B cell (primary cell): ENCODE measurements around the gene UNC79. TPM values are rescaled to one million over a fixed set of nuclear protein-coding genes. Genes with fewer than 3 reads are reported as not detected.

ENCODE experiments used
- ATAC-seq: fragments of 200-7000 bp; cut with Tn5 transposase; one replicate; pipeline ENCODE4 v1.10.0; 2021; ENCODE audit warnings: low read depth, mild to moderate bottlenecking, moderate number of reproducible peaks, moderate library complexity
- CTCF ChIA-PET: fragments of 350-600 bp; sonication (Branson Sonifier 250); formaldehyde crosslinking; loops from one replicate; lab custom pipeline; 2021; ENCODE audit warnings: antibody characterized with exemption, inconsistent platforms; lab: Charles Lee
- POLR2A ChIA-PET: fragments of 350-600 bp; sonication (Branson Sonifier 250); formaldehyde crosslinking; loops from one replicate; lab custom pipeline; 2021; ENCODE audit warnings: antibody characterized with exemption; lab: Charles Lee
- DNase-seq: peaks from one replicate; pipeline ENCODE4 v3.0.0; 2013
- H2AFZ ChIP-seq: 2 replicates; pipeline ENCODE4 v1.6.1; 2012; ENCODE audit warnings: mild to moderate bottlenecking, low read depth, low read length; ENCODE audit not compliant: insufficient read depth, poor library complexity, severe bottlenecking
- H3K27ac ChIP-seq, 2 donors: 1 replicate in 1 of 2; 2 replicates in 1 of 2; pipeline ENCODE4 v1.5.1; 2012 to 2013; ENCODE audit warnings: low read length in 2 of 2, mild to moderate bottlenecking in 2 of 2, moderate library complexity in 1 of 2
- H3K27me3 ChIP-seq, 4 experiments: fragments of 200-600 bp in 1 of 4; sonication (generic) in 1 of 4; replicated peaks in 1 of 4; 1 replicate in 2 of 4; 2 replicates in 2 of 4; pipeline versions ENCODE4 v1.6.1 to v1.7.0; 2013 to 2016; ENCODE audit warnings: low read length in 3 of 4, mild to moderate bottlenecking in 2 of 4, mixed read lengths in 1 of 4, moderate library complexity in 1 of 4; ENCODE audit not compliant: insufficient read depth in 4 of 4, control insufficient read depth in 3 of 4; ENCODE audit errors: control extremely low read depth in 1 of 4
- H3K36me3 ChIP-seq, 2 experiments: replicated peaks in 1 of 2; 1 replicate in 1 of 2; 2 replicates in 1 of 2; pipeline versions ENCODE4 v1.6.1 to v1.7.1; 2013; ENCODE audit warnings: low read length in 1 of 2; ENCODE audit not compliant: insufficient read depth in 2 of 2, control insufficient read depth in 1 of 2; ENCODE audit errors: control extremely low read depth in 1 of 2, extremely low read depth in 1 of 2
- H3K4me1 ChIP-seq, 2 donors: fragments of 200-600 bp in 1 of 2; sonication (generic) in 1 of 2; 1 replicate in 1 of 2; 2 replicates in 1 of 2; pipeline versions ENCODE4 v1.5.1 to v1.6.1; 2013 to 2017; ENCODE audit warnings: low read length in 2 of 2; ENCODE audit not compliant: control insufficient read depth in 2 of 2, insufficient read depth in 2 of 2
- H3K4me2 ChIP-seq: replicated peaks from 2 replicates; pipeline ENCODE3; 2012; ENCODE audit warnings: mild to moderate bottlenecking, low read depth, low read length; ENCODE audit not compliant: poor library complexity, severe bottlenecking
- H3K4me3 ChIP-seq, 5 experiments: fragments of 200-600 bp in 1 of 5; sonication (generic) in 1 of 5; 1 replicate in 3 of 5; 2 replicates in 2 of 5; pipeline versions ENCODE4 v1.5.1 to v1.7.0; 2011 to 2016; ENCODE audit warnings: low read length in 4 of 5, mild to moderate bottlenecking in 4 of 5, low read depth in 2 of 5, control low read depth in 1 of 5, moderate library complexity in 1 of 5; ENCODE audit not compliant: insufficient read depth in 1 of 5; ENCODE audit errors: control extremely low read depth in 1 of 5, extremely low read depth in 1 of 5
- H3K79me2 ChIP-seq: fragments of 200-600 bp; sonication (generic); one replicate; pipeline ENCODE4 v1.6.0; 2016; ENCODE audit warnings: low read length; ENCODE audit not compliant: control insufficient read depth, insufficient read depth
- H3K9ac ChIP-seq: fragments of 200-600 bp; sonication (generic); 2 replicates; pipeline ENCODE4 v1.6.1; 2017; ENCODE audit warnings: mild to moderate bottlenecking, low read length, moderate library complexity
- H3K9me3 ChIP-seq, 3 donors: one replicate each; pipeline versions ENCODE4 v1.6.1 to v1.7.1; 2013; ENCODE audit warnings: low read length in 2 of 3; ENCODE audit not compliant: control insufficient read depth in 2 of 3, insufficient read depth in 1 of 3; ENCODE audit errors: control extremely low read depth in 1 of 3
- H4K20me1 ChIP-seq: 2 replicates; pipeline ENCODE4 v1.6.0; 2012; ENCODE audit warnings: mild to moderate bottlenecking, low read length; ENCODE audit not compliant: insufficient read depth, control insufficient read depth, poor library complexity, severe bottlenecking
- H3K27ac Mint-ChIP-seq: one replicate; pipeline ENCODE4 v1.8.0; 2021; ENCODE audit warnings: mixed read lengths
- H3K27me3 Mint-ChIP-seq: one replicate; pipeline ENCODE4 v1.8.0; 2021; ENCODE audit warnings: mixed read lengths
- H3K4me1 Mint-ChIP-seq: one replicate; pipeline ENCODE4 v1.8.0; 2021; ENCODE audit warnings: mixed read lengths
- H3K4me3 Mint-ChIP-seq: one replicate; pipeline ENCODE4 v1.8.0; 2021; ENCODE audit warnings: mixed read lengths
- H3K9me3 Mint-ChIP-seq: one replicate; pipeline ENCODE4 v1.8.0; 2022; ENCODE audit warnings: mixed read lengths; ENCODE audit not compliant: insufficient read depth
- CTCF ChIP-seq: fragments of 200-600 bp; IDR thresholded peaks from one replicate; pipeline ENCODE4 v1.8.0; 2022; ENCODE audit warnings: antibody characterized with exemption, mild to moderate bottlenecking
- EZH2 ChIP-seq: IDR thresholded peaks from 2 replicates; pipeline ENCODE4 v1.6.1; 2012; ENCODE audit warnings: borderline replicate concordance, low read depth, mild to moderate bottlenecking, moderate library complexity, low read length; ENCODE audit not compliant: insufficient read depth, poor library complexity, severe bottlenecking
- WGBS: methylation state at CpG from one replicate; pipeline ENCODE4 v1.1.5; 2013; ENCODE audit warnings: missing lambda C conversion rate; ENCODE audit not compliant: insufficient coverage; 5-methylcytosine and 5-hydroxymethylcytosine counted together
- intact Hi-C: fragments of 100-400 bp; cut with micrococcal nuclease; formaldehyde crosslinking; loops from one replicate; pipeline ENCODE4 v1.10.0; 2022
- polyA plus RNA-seq: library from polyadenylated mRNA; depleted of rRNA; stranded (reverse); fragments of >200 nt; gene quantifications from 2 replicates; pipeline ENCODE4 v1.2.3, GENCODE V29; 2012
- total RNA-seq, 2 donors: library from RNA; stranded (reverse); fragments of 120-200 nt in 1 of 2; gene quantifications; 1 replicate in 1 of 2; 2 replicates in 1 of 2; pipeline versions ENCODE4 v1.2.3 to v1.2.4, GENCODE V29; 2013 to 2022

Gene UNC79
- total and polyA plus RNA-seq, 2 donors (not counting 1 experiment from before 2014, with no cell fraction given), result 0.04 to 0.15 TPM

- Histone ChIP-seq H3K79me2 (no peaks in the 10 kb centered on the region), H3K4me2 (no peak overlapping the region), H3K9me3 (no peaks in the 10 kb centered on the region), H3K27ac (no peak overlapping the region), H3K4me1 (no peaks in the 10 kb centered on the region), H3K9ac (no peak overlapping the region), H3K4me3 (no peak overlapping the region), H3K36me3 (no peaks in the 10 kb centered on the region), H3K27me3 (peaks cover 0 to 7% (median 0%) of the 10 kb centered on the region in 4 experiments), H2AFZ (no peak overlapping the region), H4K20me1 (no peaks in the 10 kb centered on the region)
- ChIA-PET CTCF (no interaction called here), POLR2A (no interaction called here)
- Mint-ChIP-seq H3K27ac (no peak overlapping the region), H3K9me3 (no peaks in the 10 kb centered on the region), H3K4me1 (no peaks in the 10 kb centered on the region), H3K4me3 (no peak overlapping the region), H3K27me3 (peaks cover 35% of the 10 kb centered on the region)
- WGBS, result 83% methylated on average over 5 of the region's 5 CpGs
- ATAC-seq (no peak), DNase-seq (no peak)
- TF ChIP-seq CTCF (no peak), EZH2 (no peak)
- intact Hi-C loops, result no loop called here
These were observed 255.5 kb downstream of the UNC79 start for GRCh38 chr14:93686268-93686667.

- Histone ChIP-seq H3K36me3 (no peaks in the 10 kb centered on the region), H3K9ac (no peak overlapping the region), H3K27me3 (peaks cover 0 to 7% (median 0%) of the 10 kb centered on the region in 4 experiments), H4K20me1 (no peaks in the 10 kb centered on the region), H3K9me3 (no peaks in the 10 kb centered on the region), H2AFZ (no peak overlapping the region), H3K4me2 (no peak overlapping the region), H3K27ac (no peak overlapping the region), H3K4me1 (no peaks in the 10 kb centered on the region), H3K4me3 (no peak overlapping the region), H3K79me2 (no peaks in the 10 kb centered on the region)
- Mint-ChIP-seq H3K9me3 (no peaks in the 10 kb centered on the region), H3K4me1 (no peaks in the 10 kb centered on the region), H3K4me3 (no peak overlapping the region), H3K27me3 (peaks cover 35% of the 10 kb centered on the region), H3K27ac (no peak overlapping the region)
- POLR2A ChIA-PET, result no interaction called here
- ATAC-seq (no peak), DNase-seq (no peak)
- WGBS, result 44% methylated on average over 5 of the region's 5 CpGs
- TF ChIP-seq CTCF, result no peak
- TF ChIP-seq EZH2, result no peak
- intact Hi-C loops, result no loop called here
- CTCF ChIA-PET, result no interaction called here
These were observed 257.5 kb downstream of the UNC79 start for GRCh38 chr14:93688239-93688666.
